K562 (cell line): ENCODE data around the gene OPN1LW. TPM values are rescaled to one million over a fixed set of nuclear protein-coding genes. Genes with fewer than 3 reads are reported as not detected.

Source experiments
- ARID2 ChIP-seq: fragments of 450-650 bp; IDR thresholded peaks from 2 replicates; pipeline ENCODE4 v1.6.1; 2017; ENCODE audit warnings: antibody characterized with exemption, mild to moderate bottlenecking
- CBFA2T2 ChIP-seq: fragments of 450-650 bp; conservative IDR thresholded peaks from 2 replicates; pipeline ENCODE4 v1.6.1; 2017; ENCODE audit warnings: mild to moderate bottlenecking
- DACH1 ChIP-seq: fragments of 450-650 bp; IDR thresholded peaks from 2 replicates; pipeline ENCODE4 v1.6.1; 2018; ENCODE audit not compliant: partially characterized antibody
- FOS ChIP-seq: IDR thresholded peaks from 3 replicates; pipeline ENCODE4 v1.6.1; 2011; ENCODE audit not compliant: insufficient read length; ENCODE audit errors: extremely low read depth
- MTA3 ChIP-seq: fragments of 450-650 bp; formaldehyde crosslinking; IDR thresholded peaks from 2 replicates; pipeline ENCODE4 v1.6.1; 2017; ENCODE audit warnings: mild to moderate bottlenecking, borderline replicate concordance
- MTF1 ChIP-seq: fragments of 250-450 bp; sonication (Bioruptor Pico); IDR thresholded peaks from 2 replicates; pipeline ENCODE4 v1.9.0; 2021; ENCODE audit warnings: moderate library complexity, mild to moderate bottlenecking, inconsistent platforms, borderline replicate concordance
- MYNN ChIP-seq, 2 experiments: sonication (generic); formaldehyde crosslinking in 1 of 2; IDR thresholded peaks; 2 replicates each; pipeline versions ENCODE4 v1.5.0 to v1.6.1; 2016 to 2020; ENCODE audit warnings: antibody characterized with exemption in 1 of 2, missing genetic modification reagents in 1 of 2
- RBM17 ChIP-seq: fragments of 200-400 bp; formaldehyde crosslinking; IDR thresholded peaks from 2 replicates; pipeline ENCODE4 v1.6.1; 2017; ENCODE audit warnings: low read depth, mild to moderate bottlenecking, low read length, borderline replicate concordance
- RBM25 ChIP-seq: fragments of 200-400 bp; formaldehyde crosslinking; IDR thresholded peaks from 2 replicates; pipeline ENCODE4 v1.6.1; 2018; ENCODE audit warnings: low read length, low read depth, moderate library complexity; ENCODE audit not compliant: severe bottlenecking
- SRSF7 ChIP-seq: fragments of 200-400 bp; formaldehyde crosslinking; optimal IDR thresholded peaks from 2 replicates; pipeline ENCODE3; 2017; ENCODE audit warnings: mild to moderate bottlenecking, low read depth, low read length
- TAF15 ChIP-seq: fragments of 200-400 bp; formaldehyde crosslinking; IDR thresholded peaks from 2 replicates; pipeline ENCODE4 v1.6.1; 2017; ENCODE audit warnings: mild to moderate bottlenecking, low read depth, low read length, moderate library complexity
- TAF7 ChIP-seq: fragments of 450-650 bp; IDR thresholded peaks from 2 replicates; pipeline ENCODE4 v1.6.1; 2016; ENCODE audit warnings: missing genetic modification characterization, missing compliant biosample characterization
- TGIF2 ChIP-seq: sonication (generic); formaldehyde crosslinking; IDR thresholded peaks from 2 replicates; pipeline ENCODE4 v1.8.1; 2022; ENCODE audit warnings: mild to moderate bottlenecking, missing genetic modification reagents, moderate library complexity
- ZBTB8A ChIP-seq: fragments of 450-650 bp; IDR thresholded peaks from 2 replicates; pipeline ENCODE4 v1.6.1; 2018; ENCODE audit warnings: mild to moderate bottlenecking, moderate library complexity; ENCODE audit not compliant: partially characterized antibody
- ZNF224 ChIP-seq: sonication (generic); formaldehyde crosslinking; IDR thresholded peaks from 2 replicates; pipeline ENCODE4 v1.8.0; 2022; ENCODE audit warnings: mild to moderate bottlenecking, missing genetic modification reagents
- ZNF232 ChIP-seq: sonication (generic); formaldehyde crosslinking; IDR thresholded peaks from 2 replicates; pipeline ENCODE4 v1.8.0; 2022; ENCODE audit warnings: mild to moderate bottlenecking, missing genetic modification reagents
- ZNF695 ChIP-seq: fragments of 450-650 bp; formaldehyde crosslinking; IDR thresholded peaks from 2 replicates; pipeline ENCODE4 v1.4.0; 2020; ENCODE audit warnings: mild to moderate bottlenecking, moderate library complexity
- ZNF79 ChIP-seq: fragments of 250-450 bp; sonication (Bioruptor Pico); IDR thresholded peaks from 2 replicates; pipeline ENCODE4 v1.4.0; 2020; ENCODE audit warnings: low read depth, mild to moderate bottlenecking, moderate library complexity
- polyA plus RNA-seq, 8 experiments: library from polyadenylated mRNA; depleted of rRNA in 4 of 8; stranded (reverse) in 5 of 8; unstranded in 3 of 8; fragments of >200 nt; fragmentation: Nextera tagmentation in 2 of 8; fragmentation: Illumina TruSeq in 1 of 8; extraction: Ambion mirVana in 2 of 8; extraction: Trizol in 1 of 8; gene quantifications; 2 replicates each; pipeline versions ENCODE4 v1.2.1 to v1.2.3, GENCODE V29; 2011 to 2014; ENCODE audit warnings: inconsistent platforms in 1 of 8, missing spikeins in 1 of 8
- total RNA-seq, 7 experiments: library from RNA; depleted of rRNA in 6 of 7; stranded (reverse); fragments of >200 nt in 6 of 7; fragmentation: Illumina TruSeq in 2 of 7; extraction: Trizol in 2 of 7; gene quantifications; 2 replicates each; pipeline versions ENCODE4 v1.2.1 to v1.2.3, GENCODE V29; 2011 to 2021; ENCODE audit warnings: low replicate concordance in 1 of 7
- TF ChIP-seq, protein P1 (sequence below): fragments of 250-450 bp; sonication (Bioruptor Pico); IDR thresholded peaks from 2 replicates; pipeline ENCODE4 v1.4.0; 2020; ENCODE audit warnings: mild to moderate bottlenecking, moderate library complexity
- TF ChIP-seq, protein P2 (sequence below): fragments of 450-650 bp; IDR thresholded peaks from 2 replicates; pipeline ENCODE4 v1.6.1; 2018; ENCODE audit not compliant: partially characterized antibody
- TF ChIP-seq, protein P3 (sequence below), 2 experiments: fragments of 450-650 bp; conservative IDR thresholded peaks; 2 replicates each; pipeline ENCODE4 v1.6.1; 2017; ENCODE audit warnings: mild to moderate bottlenecking in 2 of 2, moderate library complexity in 2 of 2
- TF ChIP-seq, protein P4 (sequence below): sonication (generic); IDR thresholded peaks from 2 replicates; pipeline ENCODE4 v1.6.1; 2016

The OPN1LW gene
- total and polyA plus RNA-seq, 9 of the 15 experiments (the other 6 are each of a cell fraction or from before 2014, with no cell fraction given) = 0.04 TPM; not detected in 8

DNA sequence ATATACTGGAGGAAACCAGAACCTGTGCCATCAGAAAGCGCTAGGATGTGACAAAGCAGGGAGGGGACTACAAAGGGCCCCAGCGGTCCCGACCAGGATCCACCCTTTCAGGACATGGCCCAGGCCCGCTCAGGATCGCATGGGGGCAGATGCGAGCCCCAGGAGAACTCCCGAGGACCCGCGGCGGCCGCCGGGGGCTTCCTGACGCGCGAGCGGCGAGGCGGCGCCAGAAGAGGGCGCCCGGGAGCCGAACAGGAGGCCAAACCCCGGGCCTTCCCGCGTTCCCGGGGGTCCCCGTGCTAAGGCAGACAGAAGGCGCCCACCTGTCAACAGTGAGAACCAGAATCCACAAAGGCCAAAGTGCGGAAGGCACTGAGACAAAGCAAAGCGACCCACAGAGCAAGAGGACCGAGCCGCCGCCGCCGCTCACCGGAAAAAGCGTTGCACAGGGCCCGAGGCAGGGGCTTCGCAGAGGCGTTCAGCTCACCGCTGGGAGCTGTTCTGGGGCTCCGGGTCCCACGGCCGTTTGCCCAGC, 7.3 kb upstream of the OPN1LW start (continued):
- TF ChIP-seq, protein P1, sequence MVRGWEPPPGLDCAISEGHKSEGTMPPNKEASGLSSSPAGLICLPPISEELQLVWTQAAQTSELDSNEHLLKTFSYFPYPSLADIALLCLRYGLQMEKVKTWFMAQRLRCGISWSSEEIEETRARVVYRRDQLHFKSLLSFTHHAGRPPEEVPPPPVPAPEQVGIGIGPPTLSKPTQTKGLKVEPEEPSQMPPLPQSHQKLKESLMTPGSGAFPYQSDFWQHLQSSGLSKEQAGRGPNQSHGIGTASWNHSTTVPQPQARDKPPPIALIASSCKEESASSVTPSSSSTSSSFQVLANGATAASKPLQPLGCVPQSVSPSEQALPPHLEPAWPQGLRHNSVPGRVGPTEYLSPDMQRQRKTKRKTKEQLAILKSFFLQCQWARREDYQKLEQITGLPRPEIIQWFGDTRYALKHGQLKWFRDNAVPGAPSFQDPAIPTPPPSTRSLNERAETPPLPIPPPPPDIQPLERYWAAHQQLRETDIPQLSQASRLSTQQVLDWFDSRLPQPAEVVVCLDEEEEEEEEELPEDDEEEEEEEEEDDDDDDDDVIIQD = no peak
- TF ChIP-seq RBM25 (no peak), CBFA2T2 (no peak), DACH1 (no peak), FOS (peak; percentile 43), TAF15 (no peak), SRSF7 (no peak), ARID2 (no peak; the same call in 1 of the 2 replicates), RBM17 (no peak), ZNF695 (CRISPR knock-in tag) (no peak), ZNF224 (no peak), MTF1 (CRISPR knock-in tag) (no peak), TGIF2 (CRISPR knock-in tag) (no peak), ZNF232 (CRISPR knock-in tag) (no peak), ZBTB8A (no peak), MYNN (IDR thresholded peaks at IDR 0.05) (no peak), MYNN (CRISPR knock-in tag; IDR thresholded peaks at IDR 0.05) (no peak), MTA3 (0 out of 2 replicates have a peak, but pooled peaks have one; percentile 50), TAF7 (no peak), ZNF79 (CRISPR knock-in tag) (no peak)
- TF ChIP-seq, protein P2, sequence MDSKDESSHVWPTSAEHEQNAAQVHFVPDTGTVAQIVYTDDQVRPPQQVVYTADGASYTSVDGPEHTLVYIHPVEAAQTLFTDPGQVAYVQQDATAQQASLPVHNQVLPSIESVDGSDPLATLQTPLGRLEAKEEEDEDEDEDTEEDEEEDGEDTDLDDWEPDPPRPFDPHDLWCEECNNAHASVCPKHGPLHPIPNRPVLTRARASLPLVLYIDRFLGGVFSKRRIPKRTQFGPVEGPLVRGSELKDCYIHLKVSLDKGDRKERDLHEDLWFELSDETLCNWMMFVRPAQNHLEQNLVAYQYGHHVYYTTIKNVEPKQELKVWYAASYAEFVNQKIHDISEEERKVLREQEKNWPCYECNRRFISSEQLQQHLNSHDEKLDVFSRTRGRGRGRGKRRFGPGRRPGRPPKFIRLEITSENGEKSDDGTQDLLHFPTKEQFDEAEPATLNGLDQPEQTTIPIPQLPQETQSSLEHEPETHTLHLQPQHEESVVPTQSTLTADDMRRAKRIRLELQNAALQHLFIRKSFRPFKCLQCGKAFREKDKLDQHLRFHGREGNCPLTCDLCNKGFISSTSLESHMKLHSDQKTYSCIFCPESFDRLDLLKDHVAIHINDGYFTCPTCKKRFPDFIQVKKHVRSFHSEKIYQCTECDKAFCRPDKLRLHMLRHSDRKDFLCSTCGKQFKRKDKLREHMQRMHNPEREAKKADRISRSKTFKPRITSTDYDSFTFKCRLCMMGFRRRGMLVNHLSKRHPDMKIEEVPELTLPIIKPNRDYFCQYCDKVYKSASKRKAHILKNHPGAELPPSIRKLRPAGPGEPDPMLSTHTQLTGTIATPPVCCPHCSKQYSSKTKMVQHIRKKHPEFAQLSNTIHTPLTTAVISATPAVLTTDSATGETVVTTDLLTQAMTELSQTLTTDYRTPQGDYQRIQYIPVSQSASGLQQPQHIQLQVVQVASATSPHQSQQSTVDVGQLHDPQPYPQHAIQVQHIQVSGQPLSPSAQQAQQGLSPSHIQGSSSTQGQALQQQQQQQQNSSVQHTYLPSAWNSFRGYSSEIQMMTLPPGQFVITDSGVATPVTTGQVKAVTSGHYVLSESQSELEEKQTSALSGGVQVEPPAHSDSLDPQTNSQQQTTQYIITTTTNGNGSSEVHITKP = no peak
- TF ChIP-seq, protein P3, sequence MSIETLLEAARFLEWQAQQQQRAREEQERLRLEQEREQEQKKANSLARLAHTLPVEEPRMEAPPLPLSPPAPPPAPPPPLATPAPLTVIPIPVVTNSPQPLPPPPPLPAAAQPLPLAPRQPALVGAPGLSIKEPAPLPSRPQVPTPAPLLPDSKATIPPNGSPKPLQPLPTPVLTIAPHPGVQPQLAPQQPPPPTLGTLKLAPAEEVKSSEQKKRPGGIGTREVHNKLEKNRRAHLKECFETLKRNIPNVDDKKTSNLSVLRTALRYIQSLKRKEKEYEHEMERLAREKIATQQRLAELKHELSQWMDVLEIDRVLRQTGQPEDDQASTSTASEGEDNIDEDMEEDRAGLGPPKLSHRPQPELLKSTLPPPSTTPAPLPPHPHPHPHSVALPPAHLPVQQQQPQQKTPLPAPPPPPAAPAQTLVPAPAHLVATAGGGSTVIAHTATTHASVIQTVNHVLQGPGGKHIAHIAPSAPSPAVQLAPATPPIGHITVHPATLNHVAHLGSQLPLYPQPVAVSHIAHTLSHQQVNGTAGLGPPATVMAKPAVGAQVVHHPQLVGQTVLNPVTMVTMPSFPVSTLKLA (conservative IDR thresholded peaks at IDR 0.05) = 0 out of 4 replicates have a peak, but pooled peaks of 1 of the 2 experiments have one; percentile 31
- TF ChIP-seq, protein P4, sequence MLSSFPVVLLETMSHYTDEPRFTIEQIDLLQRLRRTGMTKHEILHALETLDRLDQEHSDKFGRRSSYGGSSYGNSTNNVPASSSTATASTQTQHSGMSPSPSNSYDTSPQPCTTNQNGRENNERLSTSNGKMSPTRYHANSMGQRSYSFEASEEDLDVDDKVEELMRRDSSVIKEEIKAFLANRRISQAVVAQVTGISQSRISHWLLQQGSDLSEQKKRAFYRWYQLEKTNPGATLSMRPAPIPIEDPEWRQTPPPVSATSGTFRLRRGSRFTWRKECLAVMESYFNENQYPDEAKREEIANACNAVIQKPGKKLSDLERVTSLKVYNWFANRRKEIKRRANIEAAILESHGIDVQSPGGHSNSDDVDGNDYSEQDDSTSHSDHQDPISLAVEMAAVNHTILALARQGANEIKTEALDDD = no peak
